HG03575 (cell line): ENCODE results near the gene GPR161.
"Not testable (repeated sequence)": the region's sequence is repeated elsewhere in the genome, so short reads cannot be mapped to it uniquely, and the experiment has no call there.

ENCODE experiments used
- ATAC-seq: cut with Tn5 transposase; IDR thresholded peaks from one replicate; pipeline ENCODE4 v1.9.1; 2021; ENCODE audit not compliant: unreplicated experiment, insufficient number of reproducible peaks, low FRiP score; ENCODE audit errors: extremely low read depth

GPR161 gene, protein sequence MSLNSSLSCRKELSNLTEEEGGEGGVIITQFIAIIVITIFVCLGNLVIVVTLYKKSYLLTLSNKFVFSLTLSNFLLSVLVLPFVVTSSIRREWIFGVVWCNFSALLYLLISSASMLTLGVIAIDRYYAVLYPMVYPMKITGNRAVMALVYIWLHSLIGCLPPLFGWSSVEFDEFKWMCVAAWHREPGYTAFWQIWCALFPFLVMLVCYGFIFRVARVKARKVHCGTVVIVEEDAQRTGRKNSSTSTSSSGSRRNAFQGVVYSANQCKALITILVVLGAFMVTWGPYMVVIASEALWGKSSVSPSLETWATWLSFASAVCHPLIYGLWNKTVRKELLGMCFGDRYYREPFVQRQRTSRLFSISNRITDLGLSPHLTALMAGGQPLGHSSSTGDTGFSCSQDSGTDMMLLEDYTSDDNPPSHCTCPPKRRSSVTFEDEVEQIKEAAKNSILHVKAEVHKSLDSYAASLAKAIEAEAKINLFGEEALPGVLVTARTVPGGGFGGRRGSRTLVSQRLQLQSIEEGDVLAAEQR

DNA sequence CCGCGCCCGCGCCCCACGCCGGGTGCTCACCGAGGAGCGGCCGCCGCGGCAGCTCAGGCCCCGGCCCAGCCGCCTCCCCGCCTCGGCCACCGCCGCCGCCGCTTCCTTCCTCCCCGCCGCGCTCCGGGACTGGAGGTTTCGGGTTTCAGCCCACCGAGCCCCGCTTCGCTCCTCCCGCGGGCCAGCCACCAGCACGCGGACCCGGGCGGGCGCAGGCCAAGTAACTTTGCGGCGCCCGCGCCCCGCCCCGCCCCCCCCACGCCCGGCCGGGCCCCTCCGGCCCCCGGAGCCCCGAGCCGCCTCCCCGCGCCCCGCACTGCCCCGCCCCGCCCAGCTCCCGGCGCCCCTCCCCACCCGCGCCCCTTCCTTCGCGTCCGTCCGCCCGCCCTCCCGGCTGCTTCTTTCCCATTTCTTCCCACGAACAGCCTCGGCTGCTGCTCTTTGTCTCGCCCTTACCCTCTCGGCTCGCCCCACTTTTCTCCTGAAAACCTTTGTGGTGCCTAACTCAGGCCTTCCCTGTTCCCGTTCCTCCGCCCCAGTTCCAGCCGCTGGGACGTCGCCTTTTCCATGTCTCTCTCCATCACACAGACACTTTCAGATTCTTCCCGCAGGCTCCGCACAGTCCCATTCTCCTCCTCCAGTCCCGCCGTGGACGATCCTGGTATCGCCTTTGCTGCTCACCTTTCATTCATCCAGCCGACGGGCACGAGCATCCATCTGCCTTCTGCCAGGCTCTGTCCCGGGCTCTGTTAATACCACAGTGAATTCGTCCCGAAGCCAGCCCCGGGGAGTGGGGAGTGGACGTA is at the start of gene GPR161:
Gene GPR161, minus strand, starts transcription at position 222 of the 806 bp plus-strand sequence. CDS start 32,080 bp downstream, outside the sequence.
- no peak for ATAC-seq

DNA sequence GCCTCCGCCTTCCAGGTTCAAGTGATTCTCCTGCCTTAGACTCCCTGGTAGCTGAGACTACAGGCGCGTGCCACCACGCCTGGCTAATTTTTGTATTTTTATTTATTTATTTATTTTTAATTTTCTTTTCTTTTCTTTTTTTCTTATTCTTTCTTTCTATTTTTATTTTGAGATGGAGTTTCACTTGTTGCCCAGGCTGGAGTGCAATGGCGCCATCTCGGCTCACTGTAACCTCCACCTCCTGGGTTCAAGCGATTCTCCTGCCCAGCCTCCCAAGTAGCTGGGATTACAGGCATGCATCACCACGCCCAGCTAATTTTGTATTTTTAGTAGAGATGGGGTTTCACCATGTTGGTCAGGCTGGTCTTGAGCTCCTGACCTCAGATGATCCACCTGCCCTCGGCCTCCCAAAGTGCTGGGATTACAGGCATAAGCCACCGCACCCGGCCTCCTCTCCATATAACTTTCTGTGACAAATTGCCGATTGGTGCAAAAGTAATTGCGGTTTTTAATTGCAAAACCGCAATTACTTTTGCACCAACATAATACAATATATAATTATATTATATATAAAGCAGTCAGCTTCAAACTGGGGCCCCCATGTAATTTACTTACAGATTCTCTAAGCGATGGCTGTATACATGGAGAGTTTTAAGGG is 44.5 kb upstream of the GPR161 start:
- ATAC-seq: not testable (repeated sequence)

DNA sequence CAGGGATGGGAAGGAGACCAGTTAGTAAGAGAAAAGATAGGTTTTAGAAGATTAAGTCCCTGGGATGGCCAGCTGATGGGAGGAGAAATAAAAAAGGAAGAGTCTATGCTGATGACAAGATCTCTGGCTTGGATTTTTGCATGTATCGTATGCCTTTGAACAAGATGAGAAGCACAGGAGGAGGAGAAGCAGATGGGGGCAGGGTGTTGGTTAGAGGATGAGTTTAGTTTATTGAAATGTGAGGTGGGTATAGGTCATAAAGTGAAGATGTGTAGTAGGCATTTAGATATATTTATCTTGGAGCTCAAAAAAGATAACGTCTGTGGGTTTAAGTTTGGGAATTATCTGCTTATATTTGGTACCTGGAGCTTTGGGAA is 43.4 kb upstream of the GPR161 start:
- no peak for ATAC-seq

DNA sequence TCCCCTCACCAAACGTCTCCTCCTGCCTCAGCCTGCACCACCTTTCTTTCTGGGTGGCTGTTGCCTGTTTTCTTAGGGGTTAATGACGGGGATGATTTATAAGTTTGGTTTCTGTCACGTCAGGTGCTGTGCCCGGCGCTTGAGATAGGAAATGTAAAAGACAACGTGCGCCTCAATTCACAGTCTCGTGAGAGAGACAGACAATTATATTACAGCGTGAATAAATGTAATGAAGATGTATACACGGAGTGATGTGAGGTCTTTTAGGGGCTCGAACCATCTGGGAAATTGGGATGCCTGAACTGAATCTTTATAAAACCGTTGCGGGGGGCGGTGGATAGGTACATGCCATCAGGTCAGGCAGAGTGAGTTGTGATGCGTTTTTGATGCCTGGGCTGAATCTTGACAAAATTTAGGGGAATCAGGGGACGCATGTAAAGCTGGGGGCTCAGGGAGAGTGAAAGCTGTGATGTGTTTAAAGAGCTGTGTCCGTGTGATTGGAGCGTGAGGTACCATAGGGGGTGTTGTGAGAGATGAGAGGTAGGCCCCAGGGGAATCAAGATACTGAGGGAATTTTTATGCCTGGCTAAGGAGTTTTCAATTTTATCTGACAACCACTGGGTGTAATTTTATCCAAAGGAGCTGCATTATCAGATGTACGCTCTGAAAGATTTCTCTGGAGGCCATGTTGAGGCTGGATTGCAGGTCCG is 42.9 kb upstream of the GPR161 start:
- ATAC-seq: no peak

DNA sequence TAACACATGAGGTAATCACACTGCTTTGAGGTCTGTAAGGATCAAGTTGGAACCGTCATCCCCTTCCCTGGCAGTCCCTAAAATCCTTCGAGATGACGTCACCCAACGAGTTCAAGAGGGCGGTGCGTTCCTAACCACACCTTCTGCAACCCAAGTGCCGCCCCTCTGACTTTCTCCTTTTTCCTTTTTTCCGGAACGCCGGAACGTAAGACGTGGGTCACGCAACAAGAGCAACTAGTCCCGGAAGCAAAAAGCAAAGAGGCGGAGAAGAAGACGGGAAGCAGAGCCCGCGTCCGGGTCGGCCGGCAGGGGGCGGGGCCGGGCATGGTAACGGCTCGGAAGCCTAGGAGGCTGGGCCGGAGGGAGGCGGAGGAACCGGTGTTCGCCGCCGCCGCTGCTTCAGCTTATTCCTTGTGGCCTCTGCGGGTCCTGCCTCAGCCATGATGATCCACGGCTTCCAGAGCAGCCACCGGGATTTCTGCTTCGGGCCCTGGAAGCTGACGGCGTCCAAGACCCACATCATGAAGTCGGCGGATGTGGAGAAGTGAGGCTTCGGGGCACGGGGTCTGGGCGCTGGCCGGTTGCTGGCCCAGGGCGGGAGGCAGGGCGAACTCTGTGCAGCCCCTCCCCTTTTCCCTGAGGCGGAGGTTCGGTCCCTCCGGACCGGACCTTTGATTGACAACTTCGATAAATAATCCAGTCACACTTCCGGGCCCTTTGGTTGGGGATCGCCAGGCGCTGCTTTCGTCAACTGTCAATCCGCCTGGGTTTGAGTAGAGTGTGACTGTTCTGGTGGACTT is 42.1 kb upstream of the GPR161 start, which contains the start of gene TIPRL:
Gene TIPRL, plus strand, starts transcription at position 325 of the 800 bp plus-strand sequence. Its CDS starts 116 bp downstream, at position 441.
- peak; percentile 43 for ATAC-seq

DNA sequence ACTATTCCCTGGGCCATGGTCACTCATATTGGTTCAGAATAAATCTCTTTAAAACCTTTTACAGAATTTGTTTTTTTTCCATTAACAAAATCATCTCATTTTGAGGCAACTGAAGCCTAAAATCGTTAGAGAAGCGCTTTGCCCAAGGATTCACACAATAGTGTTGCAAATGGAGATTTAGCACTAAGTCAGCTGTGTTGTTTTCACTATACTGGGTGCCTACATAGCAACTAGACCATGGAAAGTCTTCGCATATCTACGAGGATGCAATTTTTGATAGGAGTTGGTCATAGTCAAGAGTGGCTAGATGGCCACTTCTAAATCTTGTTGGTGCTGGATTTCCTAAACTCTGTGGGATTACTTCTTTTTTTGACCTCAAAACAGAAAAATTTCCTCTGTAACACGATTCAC is 41.5 kb upstream of the GPR161 start:
- ATAC-seq: no peak

DNA sequence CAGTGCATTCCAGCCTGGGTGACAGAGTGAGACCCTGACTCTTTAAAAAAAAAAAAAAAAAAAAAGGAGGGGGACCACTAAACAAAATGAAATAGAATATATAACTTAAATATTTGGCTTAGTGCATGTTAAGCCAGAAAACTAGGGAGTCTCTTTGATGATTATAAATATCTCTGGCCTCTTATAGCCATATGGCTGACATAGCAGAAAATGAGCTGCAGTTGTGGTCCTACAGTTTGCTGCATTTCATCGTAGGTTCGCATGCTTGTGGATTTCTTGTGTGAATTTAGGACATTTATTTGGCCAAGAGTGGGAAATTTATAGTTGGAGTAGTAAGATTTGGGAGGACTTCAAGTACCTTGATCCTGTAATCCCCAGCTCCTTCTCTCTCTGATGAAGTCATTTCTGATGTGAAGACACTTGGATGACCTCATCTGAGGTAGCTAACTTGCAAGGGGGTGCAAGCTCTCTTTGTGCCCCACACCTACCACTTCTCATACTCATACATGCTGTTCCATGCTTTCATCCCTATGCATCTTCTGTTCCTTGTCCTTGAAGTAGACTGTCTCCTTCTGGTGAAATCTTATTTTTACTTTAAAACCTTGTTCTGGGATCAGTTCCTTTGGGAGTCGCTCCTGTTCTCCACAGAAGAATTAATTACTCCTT is 35.7 kb upstream of the GPR161 start:
- ATAC-seq: no peak

DNA sequence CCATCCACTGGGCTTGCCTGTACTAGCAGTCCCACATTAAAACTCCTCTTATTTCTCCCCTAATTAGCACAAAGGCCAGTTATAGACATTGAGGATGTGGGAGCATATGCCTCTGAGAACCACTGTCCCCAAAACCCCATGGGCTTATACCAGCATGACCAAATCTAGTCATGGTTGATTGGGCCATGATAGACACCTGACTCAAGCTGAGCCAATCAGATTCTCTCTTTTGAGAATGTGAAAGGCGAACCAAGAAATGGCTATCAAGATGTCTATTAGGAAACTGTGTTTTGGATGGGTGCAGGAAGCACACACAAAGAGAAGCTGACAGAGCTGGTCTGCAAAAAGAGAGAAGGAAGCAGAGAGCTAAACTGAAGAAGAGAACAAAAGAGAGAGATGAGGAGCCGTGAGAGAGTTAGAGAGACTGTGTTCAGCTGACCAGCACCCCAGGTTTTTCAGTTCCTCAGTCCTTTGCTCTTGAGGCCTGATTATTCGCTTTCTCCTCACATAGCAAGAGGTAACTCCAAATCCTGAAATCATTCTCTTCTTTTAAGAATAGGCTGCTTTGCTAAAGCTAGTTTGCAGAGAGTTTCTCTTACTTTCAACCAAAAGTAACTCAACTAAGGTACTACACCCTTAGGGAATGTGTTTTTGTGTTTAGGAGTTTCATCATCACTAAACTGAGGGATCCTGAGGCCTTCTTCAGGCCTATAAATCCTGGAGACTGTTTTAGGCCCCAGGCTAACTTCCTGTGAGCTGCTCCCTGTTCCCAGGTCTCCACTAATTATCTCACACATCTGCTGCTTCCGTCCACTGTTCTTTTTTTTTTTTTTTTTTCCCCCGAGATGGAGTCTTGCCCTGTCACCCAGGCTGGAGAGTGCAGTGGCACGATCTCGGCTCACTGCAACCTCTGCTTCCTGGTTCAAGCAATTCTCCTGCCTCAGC is 34.1 kb upstream of the GPR161 start:
- ATAC-seq: no peak

DNA sequence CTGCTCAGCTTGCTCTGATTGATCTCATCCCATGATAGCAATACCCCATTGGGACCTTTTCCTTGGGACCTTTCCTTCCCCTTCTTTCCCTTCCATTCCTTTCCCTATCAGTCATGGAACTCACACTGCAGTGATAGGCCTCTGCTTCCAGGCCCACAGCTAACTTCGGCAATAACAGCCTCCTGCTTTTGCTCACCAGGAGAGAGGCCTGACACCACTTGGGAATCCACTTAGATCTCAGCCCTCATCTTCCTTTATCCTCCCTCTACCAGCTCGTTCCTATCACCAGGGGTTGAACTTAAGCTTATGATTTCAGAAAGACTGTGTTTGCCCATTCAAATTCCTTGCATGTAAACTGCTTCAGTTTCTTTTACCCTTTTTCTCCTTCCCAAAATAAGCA is 31.1 kb upstream of the GPR161 start:
- no peak for ATAC-seq

DNA sequence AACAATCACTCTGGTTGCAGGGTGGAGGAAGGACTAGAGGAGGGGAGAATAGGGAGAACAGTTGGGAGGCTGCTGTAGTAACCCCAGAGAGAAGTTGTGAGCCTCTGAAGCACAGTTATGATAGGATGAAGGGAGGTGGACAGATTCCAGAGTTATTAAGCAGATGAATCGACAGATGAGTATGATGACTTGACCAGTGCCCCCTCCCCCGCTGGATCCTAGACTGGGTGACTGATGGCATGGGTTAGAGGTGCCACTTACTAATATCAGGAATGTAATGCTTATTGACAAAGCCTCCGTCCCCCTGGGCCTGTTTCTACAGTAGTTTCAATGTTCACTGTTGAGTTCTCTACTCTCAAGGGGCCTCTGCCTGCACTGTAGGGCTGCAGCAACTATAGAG is 28.0 kb upstream of the GPR161 start:
- no peak for ATAC-seq

DNA sequence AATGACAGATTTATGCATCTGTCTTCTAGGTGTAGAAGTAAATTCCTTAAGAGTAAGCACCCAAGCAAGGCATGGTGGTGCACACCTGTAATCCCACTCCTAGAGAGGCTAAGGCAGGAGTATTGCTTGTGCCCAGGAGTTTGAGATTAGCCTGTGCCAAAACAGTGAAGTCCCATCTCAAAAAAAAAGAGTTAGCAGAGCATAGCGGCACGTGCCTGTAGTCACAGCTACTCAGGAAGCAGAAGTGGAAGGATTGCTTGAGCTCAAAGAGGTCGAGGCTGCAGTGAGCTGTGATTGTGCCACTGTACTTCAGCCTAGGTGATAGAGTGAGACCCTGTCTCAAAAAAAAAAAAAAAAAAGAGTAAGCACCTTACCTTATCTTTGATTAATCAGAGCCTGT is 26.9 kb upstream of the GPR161 start:
- no peak for ATAC-seq

DNA sequence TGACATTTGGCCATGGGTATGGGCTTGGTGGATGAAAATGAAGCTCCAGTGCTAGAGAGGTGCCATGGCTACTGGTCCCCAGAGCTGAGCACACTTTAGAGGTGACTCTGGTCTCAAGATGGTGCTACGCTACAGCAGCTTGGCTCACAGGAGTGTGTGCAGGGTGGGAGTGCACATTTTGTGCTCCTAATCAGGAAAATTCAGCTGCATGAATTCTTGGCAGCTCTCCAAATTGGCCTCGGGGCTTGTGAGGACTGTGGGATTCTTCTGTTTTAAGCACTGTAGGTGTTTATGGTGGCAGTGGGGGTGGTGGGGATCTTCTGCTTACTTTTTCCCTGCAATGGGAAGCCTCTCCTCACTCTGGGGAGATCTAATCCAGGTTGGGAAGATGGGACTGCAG is 24.7 kb upstream of the GPR161 start:
- ATAC-seq: no peak

DNA sequence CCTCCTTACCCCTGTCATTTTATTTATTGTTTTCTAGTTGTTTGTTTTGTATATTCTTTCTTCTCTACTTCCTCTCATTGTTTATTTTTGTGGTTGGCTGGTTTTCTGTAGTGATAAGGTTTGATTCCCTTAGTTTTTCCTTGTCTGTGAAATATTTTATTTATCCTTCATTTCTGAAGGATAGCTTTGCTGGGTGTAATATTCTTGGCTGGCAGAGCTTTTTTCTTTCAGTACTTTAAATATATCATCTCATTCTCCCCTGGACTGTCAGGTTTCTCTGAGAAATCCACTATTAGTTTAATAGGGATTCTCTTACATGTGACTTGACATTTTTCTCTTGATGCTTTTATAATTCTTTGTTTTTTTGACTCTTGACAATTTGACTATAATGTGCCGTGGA is 23.2 kb upstream of the GPR161 start:
- no peak for ATAC-seq

DNA sequence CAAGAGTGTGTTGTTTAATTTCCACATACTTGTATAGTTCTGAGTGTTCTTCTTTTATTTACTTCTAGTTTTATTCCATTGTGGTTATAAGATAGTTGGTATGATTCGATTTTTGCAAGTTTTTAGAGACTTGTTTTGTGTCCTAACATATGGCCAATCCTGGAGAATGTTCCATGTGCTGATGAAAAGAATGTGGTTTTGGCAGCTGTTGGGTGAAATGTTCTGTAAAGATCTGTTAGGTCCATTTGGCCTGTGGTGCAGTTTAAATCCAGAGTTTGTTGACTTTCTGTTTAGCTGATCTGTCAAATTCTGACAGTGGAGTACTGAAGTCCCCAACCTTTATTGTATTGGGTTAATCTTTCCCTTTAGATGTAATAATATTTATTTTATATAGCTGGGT is 22.5 kb upstream of the GPR161 start:
- no peak for ATAC-seq

DNA sequence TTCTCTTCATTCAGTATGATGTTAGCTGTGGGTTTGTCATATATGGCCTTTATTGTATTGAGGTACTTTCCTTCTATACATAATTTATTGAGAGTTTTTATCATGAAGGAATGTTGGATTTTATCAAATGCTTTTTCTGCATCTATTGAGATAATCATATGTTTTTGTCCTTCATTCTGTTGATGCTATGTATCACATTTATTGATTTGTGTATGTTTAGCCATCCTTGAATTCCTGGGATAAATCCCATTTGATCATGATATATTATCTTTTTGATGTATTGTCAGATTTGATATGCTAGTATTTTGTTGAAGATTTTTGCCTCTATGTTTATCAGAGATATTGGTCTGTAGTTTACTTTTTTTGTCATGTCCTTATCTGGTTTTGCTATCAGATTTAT is 20.9 kb upstream of the GPR161 start:
- no peak for ATAC-seq

DNA sequence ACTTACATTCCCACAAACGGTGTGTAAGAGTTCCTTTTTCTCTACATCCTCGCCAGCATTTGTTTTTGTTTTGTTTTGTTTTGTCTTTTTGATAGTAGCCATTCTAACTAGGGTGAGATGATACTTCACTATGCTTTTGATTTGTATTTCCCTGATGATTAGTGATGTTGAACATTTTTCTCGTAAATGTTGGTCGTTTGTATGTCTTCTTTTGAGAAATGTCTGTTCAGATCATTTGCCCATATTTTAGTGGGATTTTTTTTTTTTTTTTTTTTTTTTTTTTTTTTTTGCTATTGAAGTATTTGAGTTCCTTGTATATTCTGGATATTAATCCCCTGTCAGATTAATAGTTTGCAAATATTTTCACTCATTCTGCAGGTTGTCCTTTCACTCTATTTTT is 19.2 kb upstream of the GPR161 start:
- no peak for ATAC-seq

DNA sequence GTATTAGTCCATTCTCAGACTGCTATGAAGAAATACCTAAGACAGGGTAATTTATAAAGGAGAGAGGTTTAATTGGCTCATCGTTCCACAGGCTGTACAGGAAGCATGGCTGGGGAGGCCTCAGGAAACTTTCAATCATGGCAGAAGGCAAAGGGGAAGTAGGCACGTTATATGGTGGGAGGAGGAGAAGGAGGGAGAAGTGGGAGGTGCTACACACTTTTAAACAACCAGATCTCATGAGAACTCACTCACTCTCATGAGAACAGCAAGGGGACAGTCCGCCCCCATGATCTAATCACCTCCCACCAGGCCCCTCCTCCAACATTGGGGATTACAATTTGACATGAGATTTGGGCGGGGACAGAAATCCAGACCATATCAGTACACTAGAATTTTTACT is 18.0 kb upstream of the GPR161 start:
- ATAC-seq: not testable (repeated sequence)
